ENCODE data around the gene MALRD1.
"Not testable (repeated sequence)": the region's sequence is repeated elsewhere in the genome, so short reads cannot be mapped to it uniquely, and the experiment has no call there.

The MALRD1 gene

DNA sequence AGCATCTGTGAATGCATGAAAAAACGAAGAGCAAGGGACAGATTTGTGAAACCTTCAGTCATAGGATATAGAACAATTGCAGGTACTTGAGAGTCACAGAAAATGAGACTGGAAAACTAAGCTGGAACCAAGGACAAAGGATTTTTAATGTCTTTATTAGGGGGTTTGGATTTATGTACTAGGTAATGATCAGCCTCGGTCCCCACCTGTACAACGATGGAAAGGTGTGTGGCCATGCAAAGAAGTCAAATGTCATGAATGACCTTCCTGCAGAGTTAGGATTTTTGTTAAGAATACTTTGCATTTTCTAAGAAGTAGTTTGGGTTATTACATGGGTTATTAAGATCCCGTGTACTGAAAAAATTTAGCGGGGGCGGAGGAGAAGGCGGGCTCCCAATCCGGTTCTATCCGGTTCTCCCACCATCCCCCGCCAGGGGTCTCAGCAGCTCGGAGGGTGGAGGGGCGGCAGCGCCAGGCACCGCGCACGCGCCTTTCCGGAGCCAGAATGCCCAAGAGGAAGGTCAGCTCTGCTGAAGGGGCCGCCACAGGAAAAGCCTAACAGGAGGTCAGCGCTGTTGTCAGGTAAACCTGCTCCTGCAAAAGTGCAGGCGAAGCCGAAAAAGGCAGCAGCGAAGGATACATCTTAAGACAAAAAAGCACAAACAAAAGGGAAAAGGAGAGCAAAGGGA, 440.1 kb downstream of the MALRD1 start:
- no peak for DNase-seq (ENCODE audit: low read depth in 2 of 2)

DNA sequence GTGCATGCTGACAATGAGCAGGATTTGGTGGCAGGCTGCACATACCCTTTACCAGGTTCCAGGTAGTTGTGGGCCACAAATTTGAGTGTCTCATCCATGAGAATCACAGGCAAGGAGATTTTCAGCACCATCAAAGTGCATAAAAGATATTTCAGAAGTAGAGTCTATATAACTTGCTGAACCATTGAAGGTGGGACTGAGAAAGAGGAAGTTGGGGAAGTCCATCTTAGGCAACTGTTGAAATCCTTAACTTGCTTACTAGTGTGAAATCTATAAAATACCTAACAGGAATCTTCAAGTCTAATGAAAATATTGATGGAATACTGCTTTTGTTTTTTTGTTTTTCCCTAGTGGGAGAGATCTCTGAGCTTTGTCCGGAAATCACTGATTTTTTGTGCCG, 442.6 kb downstream of the MALRD1 start:
- no peak for DNase-seq (ENCODE audit: low read depth in 2 of 2)

DNA sequence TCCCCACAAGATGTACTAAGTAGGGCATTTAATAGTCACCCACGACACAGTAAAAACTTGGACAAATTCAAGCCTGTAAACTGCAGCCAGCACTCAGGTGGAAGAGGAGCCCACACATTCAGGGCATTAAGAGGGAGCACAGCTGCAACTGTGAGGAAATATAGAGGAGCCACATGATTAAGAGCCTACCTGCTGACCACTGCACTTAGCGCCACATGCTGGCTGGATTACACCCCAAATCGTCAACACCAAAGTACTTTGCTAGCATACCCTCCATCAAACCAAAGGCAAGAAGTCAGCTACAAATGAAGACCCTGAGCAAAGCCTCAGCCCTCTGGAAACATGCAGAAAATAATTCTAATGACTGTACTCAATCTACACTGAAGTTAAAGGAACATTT, 445.3 kb downstream of the MALRD1 start:
- DNase-seq (ENCODE audit: low read depth in 2 of 2): no peak

DNA sequence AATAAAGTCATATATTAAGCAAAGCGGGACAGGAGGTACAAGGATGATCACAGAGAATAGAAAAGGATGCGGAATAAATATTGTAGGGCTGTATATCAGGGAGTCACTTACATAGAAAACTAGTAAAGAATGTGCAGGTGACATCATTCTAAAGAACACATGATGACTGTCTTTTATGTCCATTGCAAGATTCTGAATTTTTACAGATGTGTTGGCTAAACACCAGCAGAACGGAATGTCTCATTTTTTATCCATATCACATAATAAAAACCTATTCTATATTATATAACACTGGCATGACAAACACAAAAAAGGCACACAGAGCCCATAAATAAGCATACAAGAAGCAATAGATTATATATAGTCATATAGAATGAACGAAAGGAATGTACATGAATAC, 448.4 kb downstream of the MALRD1 start:
- no peak for DNase-seq (ENCODE audit: low read depth in 2 of 2)

DNA sequence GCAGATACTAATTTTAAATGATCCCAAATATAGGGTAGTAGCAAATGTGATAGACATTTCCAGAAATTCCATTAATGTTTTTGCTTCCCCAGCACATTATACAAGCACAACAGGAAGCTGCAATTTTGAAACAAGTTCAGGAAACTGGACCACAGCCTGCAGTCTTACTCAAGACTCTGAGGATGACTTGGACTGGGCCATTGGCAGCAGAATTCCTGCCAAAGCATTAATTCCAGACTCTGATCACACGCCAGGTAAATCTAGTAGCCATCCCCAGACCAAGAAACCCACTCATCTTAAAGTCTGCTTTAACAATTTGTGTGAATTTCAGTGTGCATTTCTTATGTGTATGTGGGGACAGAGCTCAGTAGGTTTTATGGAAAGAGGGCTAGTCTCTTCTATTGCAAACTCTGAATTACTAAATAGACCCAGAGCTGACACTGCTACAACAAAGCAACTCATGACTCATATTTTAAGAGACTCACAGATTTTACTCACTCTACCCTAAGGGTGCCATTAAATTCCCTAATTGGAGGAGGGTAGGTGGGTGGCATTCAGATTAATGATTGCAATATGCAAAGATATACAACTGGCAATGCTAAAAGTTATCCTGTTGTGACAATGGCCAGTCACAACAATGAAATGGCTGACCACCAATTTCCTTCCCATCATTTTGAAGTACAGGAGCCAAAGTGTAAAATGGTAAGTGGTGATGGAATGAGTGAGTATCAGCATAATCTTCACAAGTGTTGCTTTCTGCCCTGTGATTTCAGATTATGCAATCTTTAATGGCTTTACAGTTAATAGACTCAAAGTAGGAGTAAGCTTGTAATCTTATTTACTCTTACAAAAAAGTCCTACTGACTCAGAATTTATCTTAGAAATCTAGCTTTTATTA, 450.0 kb downstream of the MALRD1 start:
- no peak for DNase-seq (ENCODE audit: low read depth in 2 of 2)

- no peak for DNase-seq (ENCODE audit: low read depth in 2 of 2)
Observed at GRCh38 chr10:19499291-19499770, 450.7 kb downstream of the MALRD1 start.

DNA sequence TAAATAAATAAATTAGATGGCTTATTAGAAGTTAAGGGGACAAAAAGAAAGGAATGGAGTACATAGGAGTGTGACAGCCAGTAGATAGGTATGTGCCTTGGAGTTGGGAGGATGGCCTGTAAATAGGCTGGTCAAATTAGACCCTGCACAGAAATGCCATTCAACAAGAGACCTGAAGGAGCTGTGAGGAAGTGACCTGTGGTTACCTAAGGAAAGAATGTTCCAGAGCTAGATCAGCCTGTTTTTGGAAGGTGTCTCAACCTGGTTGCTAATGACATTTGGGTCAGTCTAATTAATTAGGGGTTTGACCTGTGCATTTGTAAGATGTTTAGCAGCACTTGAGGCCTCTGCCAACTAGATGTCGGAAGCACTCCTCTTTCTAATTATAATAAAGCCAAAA, 452.4 kb downstream of the MALRD1 start:
- no peak for DNase-seq (ENCODE audit: low read depth in 2 of 2)

DNA sequence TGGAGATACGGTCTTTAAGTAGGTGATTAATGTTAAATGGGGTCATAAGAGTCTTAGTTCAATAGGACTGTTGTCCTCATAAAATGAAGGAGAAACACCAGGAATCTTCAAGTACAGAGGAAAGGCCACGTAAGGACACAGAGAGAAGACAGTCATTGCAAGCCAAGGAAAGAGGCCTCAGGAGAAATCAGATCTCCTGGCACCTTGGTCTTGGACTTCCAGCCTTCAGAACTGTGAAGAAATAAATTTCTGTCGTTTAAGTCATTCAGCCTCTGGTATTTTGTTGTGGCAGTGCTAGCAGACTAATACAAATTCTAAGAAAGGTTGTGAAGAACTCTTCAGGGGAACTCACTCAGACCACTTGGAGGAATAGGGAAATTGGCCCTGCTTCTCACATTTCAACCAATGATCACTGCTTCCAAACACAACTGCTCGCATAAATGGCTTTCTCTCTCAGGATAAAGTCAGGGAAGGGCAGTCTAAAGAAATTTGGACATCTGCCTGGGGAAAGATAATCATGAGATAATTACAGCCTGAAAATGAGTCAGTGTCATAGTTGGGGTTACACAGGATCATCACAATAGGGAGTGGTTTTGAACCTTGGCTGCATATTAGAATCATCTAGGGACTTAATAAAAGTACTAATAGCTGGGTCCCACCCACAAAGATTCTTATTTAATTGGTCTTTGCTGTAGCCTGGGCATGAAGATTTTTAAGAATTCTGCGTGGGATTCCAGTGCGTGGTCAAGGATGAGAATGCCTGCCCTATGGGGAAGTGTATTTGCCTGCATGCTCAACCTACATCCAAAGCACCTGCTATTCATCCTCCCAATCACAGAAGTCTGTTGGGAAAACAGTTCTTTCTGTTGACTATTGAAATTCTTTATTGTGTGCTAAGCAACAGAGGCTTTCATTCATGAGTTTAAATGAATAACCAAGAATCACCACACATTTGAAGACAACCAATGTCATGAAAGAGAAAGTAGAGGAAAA, 457.0 kb downstream of the MALRD1 start:
- no peak for DNase-seq (ENCODE audit: low read depth in 2 of 2)

DNA sequence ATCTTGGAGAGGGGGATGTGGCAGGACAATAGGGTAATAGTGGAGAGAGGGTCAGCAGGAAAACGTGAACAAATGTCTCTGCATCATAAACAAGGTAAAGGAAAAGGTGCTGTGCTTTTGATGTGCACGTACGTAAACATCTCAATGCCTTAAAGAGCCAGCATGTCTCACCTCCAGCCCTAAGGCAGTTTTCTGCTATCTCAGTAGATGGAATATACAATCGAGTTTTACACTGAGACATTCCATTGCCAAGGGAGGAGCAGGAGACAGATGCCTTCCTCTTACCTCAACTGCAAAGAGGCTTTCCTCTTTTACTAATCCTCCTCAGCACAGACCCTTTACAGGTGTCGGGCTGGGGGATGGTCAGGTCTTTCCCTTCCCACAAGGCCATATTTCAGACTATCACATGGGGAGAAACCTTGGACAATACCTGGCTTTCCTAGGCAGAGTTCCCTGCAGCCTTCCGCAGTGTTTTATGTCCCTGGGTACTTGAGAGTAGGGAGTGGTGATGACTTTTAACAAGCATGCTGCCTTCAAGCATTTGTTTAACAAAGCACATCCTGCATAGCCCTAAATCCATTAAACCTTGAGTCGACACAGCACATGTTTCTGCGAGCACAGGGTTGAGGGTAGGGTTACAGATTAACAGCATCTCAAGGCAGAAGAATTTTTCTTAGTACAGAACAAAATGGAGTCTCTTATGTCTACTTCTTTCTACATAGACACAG, 461.6 kb downstream of the MALRD1 start:
- DNase-seq (ENCODE audit: low read depth in 2 of 2): not testable (repeated sequence)

DNA sequence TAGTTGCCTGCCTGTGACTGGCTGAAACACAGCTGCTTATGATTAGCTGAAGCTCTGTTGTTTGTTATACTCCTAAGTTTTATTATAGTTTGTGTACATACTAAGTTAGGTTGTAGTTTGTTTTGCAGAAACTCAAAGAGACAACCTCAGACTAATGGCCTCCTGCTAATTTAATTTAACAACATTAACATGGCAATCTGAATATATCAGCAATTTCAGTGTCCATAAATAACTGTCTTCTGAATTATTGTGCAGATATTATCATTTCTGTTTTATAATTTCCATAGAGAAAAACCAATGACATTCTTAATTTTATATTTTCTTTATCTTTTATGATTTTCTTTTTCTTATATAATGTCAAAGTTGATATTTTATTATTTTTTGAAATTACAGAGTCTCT, 469.5 kb downstream of the MALRD1 start:
- no peak for DNase-seq (ENCODE audit: low read depth in 2 of 2)

DNA sequence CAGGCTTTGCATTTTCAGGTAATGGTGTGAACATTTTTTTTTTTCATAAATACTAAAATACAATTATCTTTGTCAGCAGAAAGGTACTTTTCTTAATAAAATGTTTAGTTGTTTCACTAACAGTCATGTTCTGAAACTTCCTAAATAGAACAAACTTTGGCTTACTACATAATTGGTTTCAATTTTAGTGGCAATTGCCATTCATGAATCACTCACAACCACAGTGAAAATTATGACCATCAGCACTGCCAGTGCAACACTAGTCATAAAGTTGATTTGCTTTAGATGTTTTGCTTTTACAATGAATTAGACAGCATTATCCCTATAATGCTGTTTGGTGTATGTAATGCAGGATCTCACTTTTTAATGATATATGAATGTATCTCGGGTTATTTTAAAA, 470.0 kb downstream of the MALRD1 start:
- no peak for DNase-seq (ENCODE audit: low read depth in 2 of 2)

DNA sequence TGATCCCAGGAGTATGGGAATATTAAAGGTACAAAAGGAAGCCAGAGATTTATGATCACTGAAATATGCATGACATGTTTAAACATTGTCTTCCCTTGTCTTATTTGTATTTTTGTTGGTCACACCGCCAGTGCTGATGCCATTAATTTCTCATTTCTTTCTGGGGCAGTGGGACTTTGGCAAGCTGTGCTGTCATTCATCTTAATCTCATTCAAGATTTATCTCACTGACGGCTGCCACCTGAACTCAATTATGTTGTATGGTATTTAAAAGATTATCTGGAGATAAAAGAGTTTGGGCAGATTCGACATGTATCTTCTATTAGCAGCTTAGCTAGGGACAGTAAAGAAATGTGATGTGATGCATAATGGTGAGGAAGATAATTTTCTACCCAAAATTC, 482.7 kb downstream of the MALRD1 start:
- no peak for DNase-seq (ENCODE audit: low read depth in 2 of 2)

GRCh38 chr10:19532411-19532810, 483.8 kb downstream of the MALRD1 start:
- DNase-seq (ENCODE audit: low read depth in 2 of 2): no peak

- DNase-seq (ENCODE audit: low read depth in 2 of 2): no peak
Observed at GRCh38 chr10:19541299-19541698, 492.7 kb downstream of the MALRD1 start.

- no peak for DNase-seq (ENCODE audit: low read depth in 2 of 2)
Observed at GRCh38 chr10:19546224-19546623, 497.6 kb downstream of the MALRD1 start.

- no peak for DNase-seq (ENCODE audit: low read depth in 2 of 2)
Observed at GRCh38 chr10:19549503-19549902, 500.9 kb downstream of the MALRD1 start.

- no peak for DNase-seq (ENCODE audit: low read depth in 2 of 2)
Observed at GRCh38 chr10:19556666-19557065, 508.1 kb downstream of the MALRD1 start.

- no peak for DNase-seq (ENCODE audit: low read depth in 2 of 2)
Observed at GRCh38 chr10:19561181-19561580, 512.6 kb downstream of the MALRD1 start.

GRCh38 chr10:19563388-19564141, 515.0 kb downstream of the MALRD1 start:
- no peak for DNase-seq (ENCODE audit: low read depth in 2 of 2)

DNA sequence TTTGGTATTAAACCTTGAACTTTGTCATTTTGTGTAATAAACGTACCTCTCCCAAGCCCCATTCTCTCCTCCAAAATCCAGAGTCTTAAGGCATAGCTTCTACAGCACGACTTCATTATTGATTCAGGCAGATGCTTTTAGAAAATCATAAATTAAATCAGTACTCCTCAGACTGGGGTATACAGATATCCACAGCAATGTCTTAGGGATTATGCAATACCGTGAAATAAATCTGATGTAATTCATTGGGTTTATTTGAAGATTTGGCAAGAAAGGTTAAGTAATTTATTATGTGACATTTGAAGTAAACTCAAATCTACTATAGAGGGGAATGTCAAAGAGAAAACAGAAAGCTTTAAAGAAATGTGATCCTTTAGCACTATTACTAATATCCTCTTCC, 521.5 kb downstream of the MALRD1 start:
- no peak for DNase-seq (ENCODE audit: low read depth in 2 of 2)
